ENCODE data around the gene DUSP8. TPM values are rescaled to one million over a fixed set of nuclear protein-coding genes. Genes with fewer than 3 reads are reported as not detected.
"Not testable (repeated sequence)": the region's sequence is repeated elsewhere in the genome, so short reads cannot be mapped to it uniquely, and the experiment has no call there.

Gene DUSP8
- total RNA-seq, 1 experiment from 2014 or later: 10.2 TPM

GRCh38 chr11:1607156-1607845 is 35.2 kb upstream of the DUSP8 start:
- not testable (repeated sequence) for ATAC-seq; H3K79me2 ChIP-seq (ENCODE audit: insufficient read depth, low read length)

GRCh38 chr11:1605923-1606322 is 33.9 kb upstream of the DUSP8 start:
- ATAC-seq; intact Hi-C loops (cut with micrococcal nuclease); DNase-seq (ENCODE audit: low read depth, low spot score); H4K20me1 ChIP-seq (ENCODE audit: insufficient read depth); H2AFZ ChIP-seq (ENCODE audit: low read depth, low read length, poor library complexity, severe bottlenecking); H3K27ac ChIP-seq (ENCODE audit: low read depth, low read length); H3K4me3 ChIP-seq (replicated peaks in 1 of 2; ENCODE audit: low read depth in 1 of 2, low read length in 2 of 2); RAD21 ChIA-PET (ENCODE audit: low non-redundant PET in 1 of 2, low total read pairs in 2 of 2, uncharacterized antibody in 2 of 2, unreplicated experiment in 2 of 2); H3K4me1 ChIP-seq (ENCODE audit: control insufficient read depth in 1 of 2, insufficient read depth in 2 of 2, low read length in 2 of 2); H3K9ac ChIP-seq (ENCODE audit: low read length); H3K9me3 ChIP-seq (ENCODE audit: control insufficient read depth in 1 of 2, insufficient read depth in 1 of 2, low read depth in 1 of 2, low read length in 2 of 2); H3K36me3 ChIP-seq (ENCODE audit: control insufficient read depth in 1 of 2, insufficient read depth in 2 of 2, low read length in 2 of 2); H3K79me2 ChIP-seq (ENCODE audit: insufficient read depth, low read length); H3K27me3 ChIP-seq (ENCODE audit: insufficient read depth, low read length); H3K4me2 ChIP-seq (ENCODE audit: low read length); BruUV-seq (replicated peaks); POLR2A ChIA-PET; H3K9me2 ChIP-seq (ENCODE audit: insufficient read depth): not testable (repeated sequence)
- CTCF ChIA-PET: interaction anchor here (1.5 kb wide), 1 partner anchor 10 kb away, joined by 9 read pairs; no protein-coding TSS in a partner anchor

More at GRCh38 chr11:1607156-1607845, 35.2 kb upstream of the DUSP8 start:
- H3K27ac ChIP-seq (ENCODE audit: low read depth, low read length); H3K4me1 ChIP-seq (ENCODE audit: control insufficient read depth in 1 of 2, insufficient read depth in 2 of 2, low read length in 2 of 2); intact Hi-C loops (cut with micrococcal nuclease); H2AFZ ChIP-seq (ENCODE audit: low read depth, low read length, poor library complexity, severe bottlenecking); H3K9me3 ChIP-seq (ENCODE audit: control insufficient read depth in 1 of 2, insufficient read depth in 1 of 2, low read depth in 1 of 2, low read length in 2 of 2); DNase-seq (ENCODE audit: low read depth, low spot score); RAD21 ChIA-PET (ENCODE audit: low non-redundant PET in 1 of 2, low total read pairs in 2 of 2, uncharacterized antibody in 2 of 2, unreplicated experiment in 2 of 2); H3K4me3 ChIP-seq (replicated peaks in 1 of 2; ENCODE audit: low read depth in 1 of 2, low read length in 2 of 2); H4K20me1 ChIP-seq (ENCODE audit: insufficient read depth); H3K9ac ChIP-seq (ENCODE audit: low read length); H3K36me3 ChIP-seq (ENCODE audit: control insufficient read depth in 1 of 2, insufficient read depth in 2 of 2, low read length in 2 of 2); H3K9me2 ChIP-seq (ENCODE audit: insufficient read depth); CTCF ChIA-PET; H3K27me3 ChIP-seq (ENCODE audit: insufficient read depth, low read length); H3K4me2 ChIP-seq (ENCODE audit: low read length); POLR2A ChIA-PET; BruUV-seq (replicated peaks): not testable (repeated sequence)

GRCh38 chr11:1604711-1605110 is 32.6 kb upstream of the DUSP8 start:
- H3K4me3 ChIP-seq (replicated peaks in 1 of 2; ENCODE audit: low read depth in 1 of 2, low read length in 2 of 2): no peak overlapping the region
- H4K20me1 ChIP-seq (ENCODE audit: insufficient read depth): no peaks in the 10 kb centered on the region
- ChIA-PET RAD21 (ENCODE audit: low non-redundant PET in 1 of 2, low total read pairs in 2 of 2, uncharacterized antibody in 2 of 2, unreplicated experiment in 2 of 2) (no interaction called here), POLR2A (no interaction called here), CTCF (interaction anchor here (1.5 kb wide), 1 partner anchor 9 kb away, joined by 9 read pairs; no protein-coding TSS in a partner anchor)
- TF ChIP-seq FOSL1 (IDR thresholded peaks at IDR 0.05; ENCODE audit: low read depth) (no peak), CTCF (IDR thresholded peaks at IDR 0.05 in 2 of 3, conservative IDR thresholded peaks at IDR 0.05 in 1 of 3; ENCODE audit: borderline replicate concordance in 1 of 3, insufficient read depth in 1 of 3, low read depth in 2 of 3, low read length in 2 of 3) (no peak), SRF (IDR thresholded peaks at IDR 0.05; ENCODE audit: low read depth) (no peak), CEBPB (IDR thresholded peaks at IDR 0.05; ENCODE audit: low read depth) (no peak), EZH2 (IDR thresholded peaks at IDR 0.05) (no peak)
- no peaks in the 10 kb centered on the region for H3K9me3 ChIP-seq (ENCODE audit: control insufficient read depth in 1 of 2, insufficient read depth in 1 of 2, low read depth in 1 of 2, low read length in 2 of 2)
- DNase-seq (ENCODE audit: low read depth, low spot score) (no peak), ATAC-seq (no peak)
- intact Hi-C loops (cut with micrococcal nuclease): no loop called here
- H3K36me3 ChIP-seq (ENCODE audit: control insufficient read depth in 1 of 2, insufficient read depth in 2 of 2, low read length in 2 of 2): no peaks in the 10 kb centered on the region
- no peaks in the 10 kb centered on the region for H3K79me2 ChIP-seq (ENCODE audit: insufficient read depth, low read length)
- H3K27me3 ChIP-seq (ENCODE audit: insufficient read depth, low read length): peaks cover 10% of the 10 kb centered on the region; the same call in 1 of the 2 replicates
- H3K9ac ChIP-seq (ENCODE audit: low read length): no peak overlapping the region
- no peak overlapping the region for H3K27ac ChIP-seq (ENCODE audit: low read depth, low read length)
- no peak overlapping the region for H2AFZ ChIP-seq (ENCODE audit: low read depth, low read length, poor library complexity, severe bottlenecking)
- H3K9me2 ChIP-seq (ENCODE audit: insufficient read depth): no peaks in the 10 kb centered on the region
- H3K4me2 ChIP-seq (ENCODE audit: low read length): no peak overlapping the region
- BruUV-seq (replicated peaks): no TSS peak
- H3K4me1 ChIP-seq (ENCODE audit: control insufficient read depth in 1 of 2, insufficient read depth in 2 of 2, low read length in 2 of 2): no peaks in the 10 kb centered on the region

All from HCT116 (cell line).